Measurements from ENCODE around the gene PSD. TPM values are rescaled to one million over a fixed set of nuclear protein-coding genes. Genes with fewer than 3 reads are reported as not detected.

PSD gene
- total and polyA plus RNA-seq, 10 of the 15 experiments (the other 5 are each of a cell fraction or from before 2014, with no cell fraction given), result 0.11 to 2.0 (median 0.49) TPM; not detected in 2

DNA sequence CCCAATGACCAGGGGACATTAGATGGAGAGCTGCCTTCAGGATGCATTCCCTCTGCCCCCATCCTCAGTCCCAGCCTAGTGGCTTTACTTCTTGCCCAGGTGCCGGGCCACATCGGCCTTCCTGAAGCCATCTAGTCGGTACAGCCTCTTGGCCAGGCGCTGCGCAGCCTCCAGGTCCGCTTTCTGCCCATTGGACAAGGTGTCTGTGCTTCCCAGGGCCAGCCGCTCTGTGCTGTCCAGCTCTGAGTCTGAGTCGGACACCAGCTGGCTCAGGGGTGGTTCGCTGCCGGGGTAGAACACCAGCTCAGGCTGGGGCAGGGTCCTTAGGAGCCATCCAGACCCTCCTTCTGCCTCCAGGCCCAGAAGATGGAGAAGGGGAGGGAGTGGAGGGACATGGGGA is 6.3 kb downstream of the PSD start:
- H3K27me3 ChIP-seq (replicated peaks in 1 of 2; ENCODE audit: control insufficient read depth in 2 of 2, insufficient read depth in 2 of 2, low read length in 1 of 2), result peaks cover 17 to 21% of the 10 kb centered on the region in 2 experiments
- FAIRE-seq (no peak), DNase-seq (ENCODE audit: low read depth, low spot score) (no peak), ATAC-seq (no peak)
- no peak overlapping the region for H3K27ac ChIP-seq (ENCODE audit: control insufficient read depth, insufficient read depth)
- TF ChIP-seq IKZF2 (IDR thresholded peaks at IDR 0.05), result no peak
- TF ChIP-seq JUND (IDR thresholded peaks at IDR 0.05; ENCODE audit: low read depth, low read length), result no peak
- TF ChIP-seq ZNF274 (IDR thresholded peaks at IDR 0.05; ENCODE audit: insufficient read depth, insufficient read length), result no peak
- TF ChIP-seq MEF2A (IDR thresholded peaks at IDR 0.05; ENCODE audit: insufficient read depth, low read depth, low read length), result no peak
- TF ChIP-seq TBL1XR1 (IDR thresholded peaks at IDR 0.05; ENCODE audit: low read depth, low read length), result no peak
- TF ChIP-seq SMARCA5 (IDR thresholded peaks at IDR 0.05), result no peak
- no peak for TF ChIP-seq BMI1 (IDR thresholded peaks at IDR 0.05; ENCODE audit: borderline replicate concordance)
- H3K36me3 ChIP-seq (ENCODE audit: control insufficient read depth in 2 of 2, insufficient read depth in 2 of 2, low read length in 1 of 2), result no peaks in the 10 kb centered on the region
- POLR2A ChIA-PET, result interaction anchor here (0.6 to 2.1 kb wide), 3 partner anchors 9 to 26 kb away, joined by 3 to 9 read pairs (median 3); partner anchors contain the start of gene NFKB2
- intact Hi-C loops (cut with micrococcal nuclease; ENCODE audit: unreplicated experiment) (no loop called here), in situ Hi-C loops (cut with MboI) (no loop called here)
- H2AFZ ChIP-seq (ENCODE audit: control insufficient read depth, low read depth, low read length), result no peak overlapping the region
- WGBS (ENCODE audit: insufficient coverage, insufficient replicate concordance, low lambda C conversion rate, missing lambda C conversion rate), result 64% methylated on average over 10 of the region's 10 CpGs
- no TSS peak for BruUV-seq (replicated peaks)
- SMC1A ChIA-PET (ENCODE audit: uncharacterized antibody, unreplicated experiment), result interaction anchor here (1.4 kb wide), 1 partner anchor 8 kb away, joined by 5 read pairs; the partner anchor contains the start of gene FBXL15
- peaks cover 5% of the 10 kb centered on the region; the same call in 1 of the 2 replicates for H4K20me1 ChIP-seq (ENCODE audit: control insufficient read depth, insufficient read depth)
- RAD21 ChIA-PET (ENCODE audit: unreplicated experiment), result interaction anchor here (0.5 to 1.1 kb wide), 2 partner anchors 39 to 334 kb away, joined by 3 to 6 read pairs; partner anchors contain the start of gene C10orf95
- H3K79me2 ChIP-seq (ENCODE audit: control insufficient read depth, insufficient read depth, low read length), result no peaks in the 10 kb centered on the region
- H3K4me3 ChIP-seq, result no peak overlapping the region
- no peaks in the 10 kb centered on the region for H3K9me3 ChIP-seq (replicated peaks; ENCODE audit: control insufficient read depth, insufficient read depth, low read length)
- H3K4me2 ChIP-seq (ENCODE audit: control insufficient read depth, insufficient read depth), result no peak overlapping the region
- H3K9ac ChIP-seq (ENCODE audit: control insufficient read depth, insufficient read depth, low read length), result no peak overlapping the region
- H3K4me1 ChIP-seq (ENCODE audit: control insufficient read depth, insufficient read depth, low read length), result peaks cover 9% of the 10 kb centered on the region
- CTCF ChIA-PET, result interaction anchor here (0.8 to 1.7 kb wide), 3 partner anchors 9 to 67 kb away, joined by 3 to 4 read pairs (median 3); no protein-coding TSS in a partner anchor

All from GM12878 (cell line).